HG03575 (cell line): ENCODE data around the gene ICAM1.

Experiments used
- ATAC-seq: cut with Tn5 transposase; IDR thresholded peaks from one replicate; pipeline ENCODE4 v1.9.1; 2021; ENCODE audit not compliant: unreplicated experiment, insufficient number of reproducible peaks, low FRiP score; ENCODE audit errors: extremely low read depth

Gene ICAM1

DNA sequence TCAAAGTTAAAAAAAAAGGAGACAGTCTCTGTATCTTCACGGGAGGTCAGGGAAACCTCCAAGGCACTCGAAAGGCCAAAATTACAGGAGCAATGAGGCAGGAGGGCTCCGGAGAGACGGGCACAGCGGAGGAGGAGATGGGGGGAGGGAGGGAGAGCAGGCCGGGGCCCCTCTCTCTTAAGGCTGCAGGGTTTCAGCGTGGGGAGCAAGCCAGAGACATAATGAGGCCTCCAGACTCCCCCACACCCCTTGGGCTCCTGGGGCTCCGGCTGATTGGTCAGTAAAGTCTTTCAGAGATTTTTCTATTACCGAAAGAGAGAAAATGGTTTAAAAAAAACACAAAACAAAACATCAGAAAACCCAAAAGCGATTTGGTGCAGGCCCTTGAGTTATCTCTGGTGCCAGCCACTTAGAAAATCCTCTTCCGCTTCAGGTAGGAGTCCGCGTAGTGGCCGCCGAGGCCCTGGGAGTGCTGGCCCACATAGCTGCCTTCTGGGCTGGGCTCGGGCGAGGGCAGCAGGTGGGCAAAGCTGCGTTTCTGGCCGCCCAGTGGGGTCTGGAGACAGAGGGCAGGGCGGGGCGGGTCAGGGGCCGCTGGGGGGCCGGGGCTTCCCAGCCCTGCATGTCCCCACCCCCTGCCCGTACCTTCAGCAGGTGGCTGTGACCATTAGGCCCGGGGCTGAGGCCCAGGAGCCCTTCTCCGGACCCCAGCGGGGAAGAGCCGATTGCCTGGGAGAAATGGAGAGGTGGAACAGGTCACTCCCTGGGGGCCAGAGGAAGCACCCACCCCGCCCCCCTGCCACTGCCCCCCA, 46.3 kb downstream of the ICAM1 start:
- ATAC-seq, result no peak

DNA sequence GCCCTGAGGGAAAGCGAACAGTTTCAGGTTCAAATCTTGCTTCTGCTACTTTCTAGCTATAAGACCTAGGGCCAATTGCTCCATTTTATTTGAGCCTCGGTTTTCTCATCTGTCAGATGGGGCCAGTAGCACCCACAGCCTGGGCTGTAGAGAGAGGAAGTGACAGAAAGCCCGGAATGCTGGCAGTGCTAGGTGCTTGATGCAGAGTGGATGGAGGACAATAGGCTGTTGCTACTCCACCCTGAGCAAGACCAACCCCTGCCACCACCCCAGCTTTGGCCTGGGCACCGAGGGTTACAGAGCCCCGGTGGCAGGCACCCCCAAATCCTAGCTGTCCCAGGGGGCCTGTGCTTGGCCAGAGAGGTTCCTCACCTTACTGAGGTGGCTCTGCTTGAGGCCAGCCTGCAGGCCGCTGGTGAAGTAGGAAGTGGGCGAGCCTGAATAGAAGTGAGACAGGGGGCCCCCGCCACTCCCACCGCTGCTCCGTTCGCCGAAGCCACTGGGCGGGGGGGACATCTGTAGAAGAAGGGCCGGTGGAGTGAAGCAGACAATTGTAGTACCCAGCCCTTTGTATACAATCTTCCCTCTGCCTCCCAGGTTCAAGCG, 47.0 kb downstream of the ICAM1 start:
- ATAC-seq, result no peak

DNA sequence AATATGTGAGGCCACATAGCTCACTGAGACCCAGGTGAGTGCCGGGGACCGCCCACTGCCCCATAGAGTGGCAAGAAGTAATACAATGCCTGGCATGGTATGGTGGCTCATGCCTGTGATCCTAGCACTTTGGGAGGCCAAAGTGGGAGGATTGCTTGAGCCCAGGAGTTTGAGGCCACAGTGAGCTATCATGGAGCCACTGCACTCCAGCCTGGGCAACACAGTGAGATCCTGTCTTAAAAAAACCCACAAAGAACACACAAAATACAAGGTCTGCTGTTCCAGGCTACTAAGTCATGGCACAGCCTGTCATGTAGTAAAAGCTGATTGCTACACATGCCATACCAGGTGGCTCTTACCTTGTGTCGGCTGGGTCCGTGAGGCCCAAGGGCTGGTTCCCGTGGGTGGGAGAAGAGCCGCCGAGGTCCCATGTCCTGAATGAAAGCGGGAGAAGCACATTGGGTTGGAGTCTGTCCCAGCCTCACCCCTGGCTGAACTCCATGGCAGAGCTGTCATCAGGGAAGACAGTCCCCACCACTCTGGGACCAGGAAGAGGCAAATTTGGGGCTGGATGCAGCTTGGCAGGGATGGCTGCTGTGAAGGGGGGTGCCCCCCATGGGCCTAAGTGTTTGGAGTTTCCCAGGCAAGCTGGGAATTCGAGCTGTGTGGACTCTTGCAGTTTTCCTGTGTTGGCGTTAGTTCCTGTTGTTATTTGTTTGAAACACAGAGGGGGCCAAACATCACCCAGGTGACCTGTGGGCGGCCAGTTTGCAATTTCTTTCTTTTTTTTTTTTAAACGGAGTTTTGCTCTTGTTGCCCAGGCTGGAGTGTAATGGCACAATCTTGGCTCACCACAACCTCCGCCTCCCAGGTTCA, 48.1 kb downstream of the ICAM1 start:
- ATAC-seq, result no peak

DNA sequence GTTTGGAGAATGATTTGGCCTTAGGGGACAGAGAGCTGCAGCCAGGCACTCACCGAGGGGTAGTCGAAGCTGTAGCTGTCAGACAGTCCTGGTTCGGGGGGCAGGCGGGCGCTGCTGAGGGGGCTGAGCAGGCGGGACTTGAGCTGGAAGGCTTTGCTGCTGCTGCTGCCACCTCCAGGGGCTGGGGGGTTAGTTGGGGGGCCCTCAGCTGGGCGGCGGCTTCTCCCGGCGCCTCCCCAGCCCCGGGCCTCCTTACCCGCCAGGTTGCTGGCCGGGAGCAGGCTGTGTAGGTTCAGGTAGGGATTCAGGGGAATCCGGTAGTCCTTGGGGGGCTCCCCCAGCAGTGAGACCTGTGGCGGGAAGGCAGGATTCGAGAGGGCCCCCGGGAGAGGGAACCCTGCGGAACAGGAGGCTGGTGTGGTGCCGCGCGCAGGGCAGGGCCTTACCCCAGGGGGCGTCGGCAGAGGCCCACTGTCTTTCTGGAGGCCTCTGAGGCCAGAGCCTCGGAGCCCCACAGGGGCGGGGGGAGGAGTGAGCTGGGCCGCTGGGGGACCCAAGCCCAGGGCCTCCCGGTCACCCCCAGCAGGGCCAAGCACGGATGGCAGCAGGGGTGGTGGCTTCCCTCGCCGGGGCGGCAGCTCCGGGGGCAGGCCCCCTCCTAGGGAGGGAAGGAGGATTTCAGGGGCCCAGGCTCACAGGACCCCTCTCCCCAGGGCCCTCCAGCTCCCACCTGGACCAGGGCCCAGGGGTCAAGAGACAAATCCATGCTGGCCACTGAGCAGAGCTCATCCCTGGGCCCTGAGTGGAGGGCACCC, 49.9 kb downstream of the ICAM1 start:
- ATAC-seq, result no peak

DNA sequence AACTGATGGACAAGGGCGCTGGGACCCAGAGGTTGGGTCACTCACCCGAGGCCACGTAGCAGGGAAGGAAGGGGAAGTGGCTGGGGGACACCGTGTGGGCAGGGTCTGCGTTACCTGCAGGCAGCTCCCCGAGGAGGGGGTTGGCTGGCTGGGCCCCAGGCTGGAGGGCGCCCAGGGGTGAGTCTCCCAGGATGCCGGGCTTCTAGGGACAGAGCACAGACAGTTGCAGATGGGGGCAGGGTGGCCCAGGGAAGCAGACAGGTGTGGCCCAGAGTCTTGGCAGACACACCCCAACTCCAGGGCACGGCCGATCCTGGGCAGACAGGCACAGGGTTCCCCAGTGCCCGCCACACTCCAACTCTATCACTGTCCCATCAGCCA, 50.5 kb downstream of the ICAM1 start:
- no peak for ATAC-seq

DNA sequence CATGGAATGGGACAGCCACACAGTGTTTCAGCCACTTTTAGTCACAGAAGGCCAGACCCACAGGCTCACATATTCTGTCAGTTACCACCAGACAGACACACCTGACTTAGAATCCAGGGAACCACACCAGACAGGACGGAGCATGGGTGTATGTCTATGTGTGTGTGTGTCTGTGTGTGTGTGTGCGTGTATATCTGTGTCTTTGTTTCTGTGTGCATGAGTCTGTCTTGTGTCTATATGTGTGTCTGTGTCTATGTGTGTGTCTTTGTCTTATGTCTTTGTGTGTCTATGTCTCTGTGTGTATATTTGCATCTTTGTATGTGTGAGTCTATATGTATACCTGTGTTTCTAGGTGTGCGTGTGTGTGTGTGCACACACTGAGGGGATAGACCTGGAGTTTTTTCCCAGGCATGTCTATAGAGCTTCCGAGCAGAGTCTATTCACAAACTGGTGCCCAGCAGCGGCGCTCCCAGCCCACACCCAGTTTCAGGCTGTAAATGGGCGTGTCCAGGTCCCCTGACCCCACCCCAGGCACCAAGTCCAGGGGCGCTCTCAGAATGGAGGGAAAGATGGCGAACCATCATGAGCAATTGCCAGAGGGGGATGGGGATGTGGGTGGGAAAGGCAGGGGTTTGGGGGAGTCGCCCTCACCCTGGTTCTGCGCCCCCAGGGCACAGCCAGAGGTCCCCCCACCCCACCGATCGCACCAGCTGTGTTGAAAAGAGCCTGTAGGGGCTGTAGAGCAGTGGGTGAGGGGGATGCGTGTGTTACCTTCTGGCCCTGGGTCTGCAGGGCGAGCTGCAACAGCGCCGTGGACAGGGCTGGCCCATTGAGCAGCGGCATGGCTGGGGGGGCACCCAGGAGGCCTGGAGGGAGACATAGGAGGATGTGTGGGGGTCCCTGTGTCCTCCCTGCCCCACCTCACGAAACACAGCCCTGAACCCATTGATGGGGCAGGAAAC, 51.2 kb downstream of the ICAM1 start:
- ATAC-seq, result no peak

DNA sequence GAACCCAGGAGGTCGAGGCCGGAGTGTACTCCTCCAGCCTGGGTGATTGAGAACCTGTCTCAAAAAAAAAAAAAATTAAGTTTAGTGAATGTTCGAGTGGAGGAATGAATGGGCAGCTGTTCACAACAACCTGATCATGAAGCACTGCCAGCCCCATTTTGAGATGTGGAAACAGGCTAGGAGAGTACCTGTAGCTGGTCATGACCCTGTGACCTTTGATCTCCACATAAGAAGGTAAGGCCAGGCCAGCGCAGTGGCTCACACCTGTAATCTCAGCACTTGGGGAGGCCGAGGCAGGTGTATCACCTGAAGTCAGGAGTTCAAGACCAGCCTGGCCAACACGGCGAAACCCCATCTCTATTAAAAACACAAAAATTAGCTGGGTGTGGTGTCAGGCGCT, 54.8 kb downstream of the ICAM1 start:
- no peak for ATAC-seq

DNA sequence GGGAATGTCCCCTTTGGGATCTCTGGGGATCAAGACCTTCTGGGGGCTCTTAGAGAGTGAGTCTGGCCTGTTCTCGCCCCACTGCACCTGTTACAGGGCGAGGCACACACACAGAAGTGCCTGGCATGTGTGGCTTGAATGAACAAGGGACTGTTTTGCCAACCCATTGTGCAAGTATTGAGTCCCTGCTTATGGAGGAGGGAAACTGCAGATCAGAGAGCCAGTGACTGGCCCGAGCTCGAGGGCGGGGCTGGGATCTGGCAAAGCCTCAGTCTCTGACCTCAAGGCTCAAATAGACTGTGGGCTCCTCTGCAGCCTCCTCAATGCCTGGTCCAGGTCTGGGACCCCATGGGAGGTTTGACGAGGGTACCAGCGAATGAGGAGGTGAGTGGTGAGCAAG, 56.9 kb downstream of the ICAM1 start:
- ATAC-seq, result no peak

DNA sequence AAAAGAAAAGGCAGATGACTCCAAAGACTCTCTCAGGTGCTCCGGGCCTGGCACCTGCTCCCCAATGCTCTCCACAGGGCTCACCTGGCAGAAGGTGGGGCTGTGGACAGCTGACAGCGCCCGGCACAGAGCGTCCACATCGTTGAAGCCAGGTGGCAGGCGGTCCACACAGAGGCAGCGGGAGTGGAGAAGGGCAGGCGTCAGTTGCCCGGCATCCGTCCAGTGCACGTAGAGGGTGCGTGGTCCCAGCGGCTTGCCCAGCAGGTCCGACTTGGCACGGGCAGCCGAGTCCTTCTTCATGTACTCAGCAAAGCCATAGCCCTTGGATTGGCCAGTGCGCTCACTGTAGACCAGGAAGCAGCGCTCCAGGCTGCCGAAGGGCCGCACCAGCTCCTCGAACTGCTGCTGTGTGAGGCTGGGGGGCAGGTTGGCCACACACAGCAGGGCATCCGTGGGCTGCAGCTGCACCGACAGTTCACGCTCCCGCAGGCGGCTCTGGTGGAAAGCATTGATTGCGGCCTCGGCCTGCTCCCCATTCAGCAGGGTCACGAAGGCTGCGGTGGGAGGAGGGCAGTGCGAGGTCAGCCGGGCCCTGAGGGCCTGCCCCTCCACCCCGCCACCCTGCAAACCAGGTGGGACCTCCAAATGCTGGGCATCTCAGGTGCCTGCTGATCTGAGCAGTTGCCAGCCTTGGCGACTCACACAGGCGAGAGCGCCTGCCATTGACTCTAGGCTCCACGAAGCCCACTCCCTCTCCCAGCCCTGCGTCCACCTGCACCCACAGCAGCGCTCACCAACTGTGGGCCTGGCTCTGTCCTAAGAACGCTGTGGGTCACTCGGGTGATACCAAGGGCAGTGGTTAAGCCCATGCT, 57.9 kb downstream of the ICAM1 start:
- ATAC-seq, result no peak

DNA sequence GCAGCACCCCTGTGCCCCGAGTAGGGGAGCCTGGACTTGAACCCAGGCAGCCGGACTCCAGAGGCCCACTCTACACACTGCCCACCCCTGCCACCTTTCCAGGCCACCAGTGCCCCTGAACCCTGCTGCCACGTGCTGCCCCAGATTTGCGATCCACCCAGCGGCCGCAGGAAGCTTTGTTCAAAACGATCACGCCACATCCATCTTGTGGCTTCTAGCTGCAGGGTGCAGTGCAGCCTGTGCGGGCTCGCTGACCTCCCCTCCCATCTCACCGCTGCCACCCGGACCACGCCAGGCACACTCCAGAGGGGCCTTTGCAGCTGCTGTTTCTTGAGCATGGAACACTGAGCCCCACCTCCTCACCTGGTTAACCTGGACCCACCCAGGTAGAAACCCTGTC, 58.6 kb downstream of the ICAM1 start:
- ATAC-seq, result no peak

DNA sequence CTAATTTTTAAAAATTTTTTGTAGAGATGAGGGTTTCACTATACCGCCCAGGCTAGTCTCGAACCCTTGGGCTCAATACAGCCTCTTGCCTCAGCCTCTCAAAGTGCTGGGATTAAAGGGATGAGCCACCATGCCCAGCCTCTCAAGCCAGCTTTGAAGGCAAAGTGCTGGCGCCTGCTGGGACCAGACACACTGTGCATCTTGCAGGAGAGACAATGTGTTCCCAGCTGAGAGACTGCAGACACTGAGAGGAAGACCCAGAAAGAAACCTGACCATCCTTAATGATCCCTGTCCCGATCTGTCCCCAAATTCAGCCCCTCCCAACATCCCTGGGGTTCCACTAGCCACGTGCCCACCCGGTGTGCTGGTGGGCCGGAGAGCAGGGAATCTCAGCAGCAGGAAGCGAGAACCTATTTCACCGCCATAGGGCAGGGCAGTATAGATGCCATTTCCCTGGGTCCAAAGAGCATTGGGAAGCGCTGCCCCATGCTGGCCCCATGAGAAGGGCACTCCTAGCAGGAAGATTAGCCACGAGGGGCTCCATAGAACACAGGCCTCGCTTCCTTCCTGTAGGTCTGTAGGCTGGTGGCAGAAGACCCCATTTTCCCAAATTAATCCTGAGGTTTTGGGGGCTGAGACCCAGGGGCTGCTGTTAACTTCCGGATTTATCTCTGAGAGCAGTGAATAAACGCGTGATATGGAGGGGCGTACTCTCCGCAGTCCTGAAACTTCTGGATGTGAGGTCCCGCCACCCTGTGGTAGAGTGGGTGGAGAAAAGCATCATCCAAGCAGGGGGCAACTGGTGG, 61.4 kb downstream of the ICAM1 start:
- no peak for ATAC-seq

DNA sequence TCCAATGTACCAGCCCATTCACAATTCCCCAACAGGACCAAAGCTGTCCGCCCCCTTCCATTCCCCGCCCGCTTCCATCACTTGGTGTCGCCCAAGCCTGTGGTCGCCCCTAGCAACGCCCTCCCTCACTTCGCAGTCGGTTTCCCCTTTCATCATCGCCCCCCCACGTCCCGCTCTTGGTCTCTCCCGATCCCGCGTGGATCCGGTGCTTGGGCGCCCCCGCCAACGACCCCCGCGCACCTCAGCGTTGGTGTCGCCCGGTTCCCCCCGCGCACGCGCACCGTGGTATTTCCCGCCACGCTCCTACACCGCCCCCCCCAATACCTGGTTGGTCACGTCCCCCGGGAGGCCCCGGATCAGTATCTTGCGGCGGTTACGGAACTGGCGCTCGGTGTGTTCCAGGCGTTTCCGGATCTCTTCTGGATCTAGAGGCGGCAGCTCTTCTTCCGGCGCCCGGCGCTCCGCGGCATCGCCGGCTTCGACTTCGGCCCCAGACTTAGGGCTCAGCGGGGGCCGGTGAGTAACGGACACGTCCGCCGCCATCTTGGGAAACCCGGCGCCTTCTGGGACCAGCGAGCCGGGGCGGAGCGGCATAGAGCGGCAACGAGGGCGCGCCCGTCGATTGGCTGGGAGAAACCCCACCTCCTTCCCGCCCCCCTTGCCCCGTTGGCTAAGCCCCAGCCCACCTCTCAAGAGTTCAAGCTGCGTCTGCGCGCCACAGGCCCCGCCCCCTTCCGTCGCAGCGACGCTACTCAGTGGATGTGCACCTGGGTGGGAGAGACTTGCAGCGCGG, 62.2 kb downstream of the ICAM1 start, which contains the start of gene RAVER1:
Gene RAVER1, minus strand, starts transcription at position 565 of the 793 bp plus-strand sequence. Its CDS starts 22 bp downstream, at position 543.
- ATAC-seq, result peak; percentile 58

DNA sequence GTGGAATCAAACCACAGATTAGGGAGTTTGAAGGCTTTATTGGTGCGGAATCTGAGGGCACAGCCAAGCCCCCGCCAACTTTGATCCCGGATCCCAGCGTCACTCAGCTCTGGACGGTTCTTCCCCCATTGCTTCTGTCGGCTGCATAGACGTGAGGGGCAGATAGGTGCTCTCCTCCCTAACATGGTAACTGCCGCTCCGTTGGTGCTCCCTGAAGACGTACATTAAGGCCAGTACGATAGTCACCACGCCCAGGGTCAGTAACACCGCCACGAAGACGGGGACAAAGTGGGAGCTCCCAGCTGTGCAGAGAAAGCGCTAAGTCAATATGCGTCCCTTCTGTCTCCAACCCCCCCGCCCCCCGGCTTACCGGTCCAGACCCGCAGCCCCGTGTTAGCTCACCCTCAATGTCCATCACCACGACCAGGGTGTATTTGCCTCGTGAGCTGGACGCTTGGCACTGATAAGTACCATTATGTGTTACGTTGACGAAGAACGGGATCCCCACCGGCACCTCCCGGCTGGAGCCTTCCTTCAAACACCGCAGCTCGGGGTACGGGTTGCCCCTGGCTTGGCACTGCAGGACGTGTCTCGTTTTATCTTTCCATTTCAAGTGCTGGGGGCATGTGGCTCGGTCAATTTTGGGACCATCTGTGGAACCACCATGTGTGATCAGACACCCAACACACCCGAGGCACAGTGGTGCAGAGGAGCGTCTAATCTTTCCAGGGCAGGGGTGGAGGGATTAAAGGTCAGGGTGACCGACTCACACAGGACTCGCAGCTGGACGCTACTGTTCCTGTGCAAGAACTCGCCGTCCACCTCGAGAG, 63.1 kb downstream of the ICAM1 start:
- no peak for ATAC-seq

DNA sequence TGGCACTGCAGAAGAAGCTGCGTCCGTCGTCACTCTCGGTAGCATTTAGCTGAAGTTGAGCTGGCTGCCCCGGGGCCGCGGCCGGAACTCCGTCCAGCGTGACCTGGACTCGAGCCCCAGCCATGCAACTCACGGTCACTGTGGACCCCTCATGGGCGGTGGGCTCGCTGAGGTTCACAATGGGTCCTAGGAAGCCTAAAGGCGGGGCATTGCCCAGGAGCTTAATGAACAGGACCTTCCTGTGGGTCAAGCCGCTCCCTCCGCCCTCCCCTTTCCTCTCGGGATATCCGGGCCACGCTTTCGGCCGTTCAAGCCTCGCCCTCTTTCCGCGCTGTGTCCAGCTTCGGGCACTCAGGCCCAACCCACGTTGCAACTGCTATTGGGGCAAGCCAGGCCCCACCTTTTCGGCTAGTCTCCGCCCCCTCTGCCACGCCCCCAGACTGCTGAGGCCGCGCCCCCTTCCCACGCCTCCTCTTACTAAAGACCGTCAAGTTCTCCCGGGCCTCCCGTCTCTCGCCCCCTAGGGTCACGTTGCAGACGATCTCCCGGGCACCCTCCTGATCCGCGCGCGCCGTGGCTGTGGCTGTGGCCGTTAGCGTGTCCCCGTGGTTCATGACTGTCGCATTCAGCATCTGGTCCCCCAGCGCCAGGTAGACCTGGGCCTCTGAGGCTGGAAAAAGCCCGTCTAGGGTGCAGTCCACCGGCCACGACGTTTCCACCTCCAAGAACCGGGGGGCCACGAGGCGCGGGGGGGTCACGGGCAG, 63.9 kb downstream of the ICAM1 start:
- ATAC-seq, result no peak
